HTERT RPE-1 (cell line): ENCODE data around the gene SH3BP5L.

Experiments used
- in situ Hi-C: fragments of 300-500 bp; cut with MboI; formaldehyde crosslinking; loops from 4 replicates; pipeline ENCODE4 v1.14.3; 2020; ENCODE audit warnings: low sequenced_read_pairs

SH3BP5L gene

DNA sequence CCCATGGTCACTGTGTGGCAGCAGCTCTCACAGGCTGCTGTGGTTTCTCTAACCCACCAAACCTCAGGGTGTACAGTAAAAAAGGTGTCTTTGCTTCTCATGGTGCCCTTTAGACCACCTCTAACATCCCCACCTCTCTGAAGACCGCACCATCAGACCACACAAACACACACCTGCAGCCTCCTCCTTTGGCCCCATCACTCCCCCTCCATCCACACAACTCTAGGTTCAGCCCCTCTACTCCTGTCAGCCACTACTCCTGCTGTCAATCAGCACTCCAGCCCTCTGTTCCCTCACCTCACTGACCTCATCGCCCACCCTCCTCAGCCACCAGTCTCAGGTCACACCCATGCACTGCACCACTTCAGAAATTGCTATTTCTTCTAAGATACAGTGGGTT is 25.7 kb upstream of the SH3BP5L start:
- in situ Hi-C loops: no loop called here

DNA sequence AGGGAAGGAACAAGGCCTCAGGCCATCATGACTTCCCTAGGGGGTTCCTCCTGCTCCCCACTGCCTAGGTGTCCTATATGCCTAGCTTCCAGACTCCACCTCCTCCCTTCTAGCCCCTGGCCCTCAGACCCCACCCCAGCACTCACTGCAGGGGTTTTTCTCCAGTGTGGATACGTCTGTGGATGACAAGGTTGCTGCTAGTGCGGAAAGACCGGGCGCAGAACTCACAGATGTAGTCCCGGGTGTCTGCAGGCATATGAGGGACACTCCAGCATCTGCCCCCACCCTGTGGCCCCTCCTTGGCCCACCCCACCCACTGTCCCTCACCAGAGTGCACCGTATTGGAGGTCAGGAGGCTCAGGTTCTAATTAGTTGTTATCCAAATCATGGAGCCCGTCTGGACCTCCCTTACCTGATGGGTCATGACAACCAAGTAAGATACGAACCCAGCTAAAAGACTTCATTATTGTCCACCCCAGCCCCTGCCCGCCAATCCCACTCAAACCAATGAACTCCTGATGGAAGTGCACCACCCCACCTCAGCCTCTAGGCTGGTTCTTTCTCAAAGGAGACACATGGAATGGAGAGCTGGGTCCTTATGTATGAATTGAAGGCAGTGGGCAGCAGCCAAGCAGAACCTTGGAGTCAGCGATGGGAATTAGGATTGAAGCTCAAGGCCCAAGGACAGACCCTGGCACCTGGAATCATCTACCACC is 25.0 kb upstream of the SH3BP5L start:
- in situ Hi-C loops: no loop called here

- in situ Hi-C loops: no loop called here
Observed at GRCh38 chr1:248850124-248850523, 24.4 kb upstream of the SH3BP5L start.

DNA sequence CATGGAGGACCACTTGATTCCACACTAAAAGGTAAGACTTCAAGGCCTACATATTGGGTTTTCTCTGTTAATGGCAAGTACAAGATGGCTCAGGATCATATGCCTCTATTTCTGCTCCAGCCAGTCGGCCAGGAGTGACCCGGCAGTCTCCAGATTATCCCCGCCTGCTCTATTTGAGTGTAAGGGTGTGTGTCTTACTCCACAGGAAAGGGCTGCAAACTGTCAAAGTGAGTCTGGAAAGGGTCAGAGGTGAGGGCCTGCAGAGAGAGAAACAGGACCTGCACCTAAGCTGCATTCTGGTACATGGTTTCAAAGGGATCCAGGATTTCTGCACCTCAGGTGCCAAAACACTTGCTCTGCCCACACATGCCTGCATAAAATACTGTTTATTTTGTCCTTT is 23.9 kb upstream of the SH3BP5L start:
- in situ Hi-C loops: no loop called here

GRCh38 chr1:248849152-248849551 is 23.4 kb upstream of the SH3BP5L start:
- in situ Hi-C loops: no loop called here

DNA sequence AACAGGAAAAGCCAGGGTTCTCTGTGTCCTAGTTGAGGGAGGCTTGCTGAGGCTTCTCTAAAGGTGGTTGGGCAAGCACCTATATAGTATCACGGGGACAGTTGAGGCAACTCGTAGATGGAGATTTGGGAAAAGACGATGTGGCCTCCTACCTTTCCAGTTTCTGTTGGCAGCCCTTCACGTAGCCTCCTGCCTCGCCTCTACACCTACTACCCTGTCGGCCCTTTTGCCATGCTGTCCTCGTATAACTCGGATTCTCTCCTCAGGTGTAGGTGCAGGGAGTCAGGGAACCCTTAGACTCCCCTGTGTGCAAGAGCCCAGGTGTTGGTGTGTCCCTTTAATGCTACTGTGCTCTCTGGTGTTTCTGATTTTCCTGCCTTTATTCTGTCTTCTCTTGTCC is 22.9 kb upstream of the SH3BP5L start:
- in situ Hi-C loops: no loop called here

- in situ Hi-C loops: no loop called here
Observed at GRCh38 chr1:248847956-248848561, 22.3 kb upstream of the SH3BP5L start.

DNA sequence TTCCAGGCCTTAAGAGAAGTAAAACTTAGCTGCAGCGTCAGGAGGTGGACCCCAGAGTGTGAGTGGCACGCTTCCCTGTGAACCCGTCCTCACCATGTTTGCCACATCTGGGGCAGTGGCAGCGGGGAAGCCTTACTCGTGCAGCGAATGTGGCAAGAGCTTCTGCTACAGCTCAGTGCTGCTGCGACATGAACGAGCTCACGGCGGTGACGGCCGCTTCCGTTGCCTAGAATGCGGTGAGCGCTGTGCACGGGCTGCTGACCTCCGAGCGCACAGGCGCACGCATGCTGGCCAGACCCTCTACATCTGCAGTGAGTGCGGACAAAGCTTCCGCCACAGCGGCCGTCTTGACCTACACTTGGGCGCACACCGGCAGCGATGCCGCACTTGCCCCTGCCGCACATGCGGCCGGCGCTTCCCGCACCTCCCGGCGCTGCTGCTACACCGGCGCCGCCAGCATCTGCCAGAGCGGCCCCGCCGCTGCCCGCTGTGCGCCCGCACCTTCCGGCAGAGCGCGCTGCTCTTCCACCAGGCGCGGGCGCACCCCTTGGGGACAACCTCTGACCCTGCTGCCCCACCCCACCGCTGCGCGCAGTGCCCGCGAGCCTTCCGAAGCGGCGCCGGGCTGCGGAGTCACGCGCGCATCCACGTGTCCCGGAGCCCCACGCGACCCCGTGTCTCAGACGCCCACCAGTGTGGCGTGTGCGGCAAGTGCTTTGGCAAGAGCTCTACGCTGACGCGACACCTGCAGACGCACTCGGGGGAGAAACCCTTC is 21.7 kb upstream of the SH3BP5L start:
- in situ Hi-C loops: no loop called here

GRCh38 chr1:248844526-248844925 is 18.8 kb upstream of the SH3BP5L start:
- in situ Hi-C loops: no loop called here

GRCh38 chr1:248843687-248844086 is 18.0 kb upstream of the SH3BP5L start:
- in situ Hi-C loops: no loop called here

DNA sequence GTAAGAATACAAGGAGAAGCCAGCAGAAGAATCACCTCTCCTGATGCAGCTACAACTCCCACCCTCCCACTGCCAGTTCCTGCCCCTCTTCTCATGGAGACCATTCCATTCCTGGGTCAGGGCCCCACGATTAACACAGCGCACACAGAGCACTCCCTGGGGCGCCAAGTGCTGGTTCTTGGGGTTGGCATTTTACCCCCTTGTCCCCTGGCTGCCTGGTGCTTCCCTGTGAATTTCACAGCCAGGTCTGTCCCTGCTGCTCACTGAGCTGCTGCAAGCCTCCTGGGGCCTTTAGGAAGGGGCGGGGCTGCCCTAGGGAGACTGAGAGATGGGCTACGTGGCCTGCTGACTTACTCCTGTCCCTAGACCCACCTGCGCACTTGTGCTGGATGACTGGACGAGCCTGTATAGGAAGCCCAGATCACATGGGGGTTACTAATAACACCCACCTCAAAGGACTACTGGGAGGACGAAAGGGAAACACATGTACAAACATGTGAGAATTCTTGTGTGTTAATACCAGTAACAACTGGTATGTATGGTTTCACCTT is 17.1 kb upstream of the SH3BP5L start:
- in situ Hi-C loops: no loop called here

DNA sequence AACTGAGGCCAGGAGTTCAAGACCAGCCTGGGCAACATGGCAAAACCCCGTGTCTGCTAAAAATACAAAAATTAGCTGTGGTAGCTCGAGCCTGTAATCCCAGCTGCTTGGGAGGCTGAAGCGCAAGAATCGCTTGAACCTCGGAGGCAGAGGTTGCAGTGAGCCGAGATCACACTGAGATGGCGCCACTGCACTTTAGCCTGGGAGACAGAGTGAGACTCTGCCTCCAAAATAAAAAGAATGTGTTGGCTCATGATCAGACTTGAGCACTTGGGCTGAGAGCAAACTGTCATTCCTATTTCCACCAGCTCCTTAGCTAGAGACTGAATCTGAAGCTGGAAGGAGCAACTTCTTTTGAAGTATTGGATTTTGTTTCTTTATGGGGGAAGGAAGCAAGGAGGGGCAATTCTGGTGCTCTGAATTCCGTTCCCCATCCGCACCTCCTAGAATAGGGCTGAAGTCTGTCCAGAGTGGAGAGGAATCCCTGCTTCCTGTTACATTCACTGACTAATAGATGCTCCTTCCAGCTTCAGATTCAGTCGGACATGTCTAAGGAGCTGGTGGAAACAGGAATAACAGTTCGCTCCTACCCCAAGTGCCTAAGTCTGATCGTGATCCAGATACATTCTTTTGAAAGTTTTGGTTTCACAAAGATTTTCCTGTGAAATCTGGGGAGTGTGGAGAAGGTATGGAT is 16.1 kb upstream of the SH3BP5L start:
- in situ Hi-C loops: no loop called here

- in situ Hi-C loops: no loop called here
Observed at GRCh38 chr1:248840946-248841345, 15.2 kb upstream of the SH3BP5L start.

GRCh38 chr1:248839168-248839555 is 13.4 kb upstream of the SH3BP5L start:
- in situ Hi-C loops: no loop called here

DNA sequence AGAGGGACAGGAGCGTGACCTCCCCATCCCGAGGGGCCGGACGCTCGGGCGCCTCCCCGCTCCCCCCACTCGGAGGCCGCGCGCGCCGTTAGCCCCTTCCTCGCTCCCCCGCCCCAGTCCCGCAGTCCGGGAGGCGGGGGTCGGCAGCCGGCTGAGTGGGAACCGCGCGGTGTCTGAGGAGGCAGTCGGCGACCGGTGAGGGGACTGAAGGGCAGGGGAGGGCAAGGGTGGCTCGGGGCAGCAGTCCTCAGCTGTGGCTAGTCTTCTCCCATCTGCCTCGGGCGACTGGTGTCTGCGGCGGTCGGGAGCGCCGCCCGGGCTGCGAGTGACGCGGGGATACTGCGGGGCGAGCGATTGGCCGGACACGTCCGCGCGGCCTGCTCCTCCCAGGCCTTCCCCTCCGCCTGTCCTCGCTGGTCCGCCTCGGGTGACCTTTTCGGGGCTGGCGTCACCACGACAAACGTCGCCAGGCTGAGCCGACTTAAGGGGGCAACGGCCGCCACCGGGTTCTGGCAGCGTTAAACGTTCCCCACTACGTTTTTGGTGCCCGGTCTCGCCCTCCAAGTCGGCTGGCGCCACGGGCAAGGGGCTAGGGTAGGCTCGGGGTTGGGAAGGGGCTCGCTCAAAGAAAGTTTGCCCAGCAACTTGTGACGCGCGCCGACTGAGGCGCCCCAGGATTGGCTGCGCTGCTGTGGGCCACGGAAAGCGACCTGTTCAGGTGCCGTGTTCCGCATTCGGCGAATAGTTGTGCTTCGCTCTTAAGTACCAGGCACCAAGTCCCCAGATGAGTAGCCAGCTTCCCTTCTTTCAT is 12.8 kb upstream of the SH3BP5L start:
- in situ Hi-C loops: no loop called here

DNA sequence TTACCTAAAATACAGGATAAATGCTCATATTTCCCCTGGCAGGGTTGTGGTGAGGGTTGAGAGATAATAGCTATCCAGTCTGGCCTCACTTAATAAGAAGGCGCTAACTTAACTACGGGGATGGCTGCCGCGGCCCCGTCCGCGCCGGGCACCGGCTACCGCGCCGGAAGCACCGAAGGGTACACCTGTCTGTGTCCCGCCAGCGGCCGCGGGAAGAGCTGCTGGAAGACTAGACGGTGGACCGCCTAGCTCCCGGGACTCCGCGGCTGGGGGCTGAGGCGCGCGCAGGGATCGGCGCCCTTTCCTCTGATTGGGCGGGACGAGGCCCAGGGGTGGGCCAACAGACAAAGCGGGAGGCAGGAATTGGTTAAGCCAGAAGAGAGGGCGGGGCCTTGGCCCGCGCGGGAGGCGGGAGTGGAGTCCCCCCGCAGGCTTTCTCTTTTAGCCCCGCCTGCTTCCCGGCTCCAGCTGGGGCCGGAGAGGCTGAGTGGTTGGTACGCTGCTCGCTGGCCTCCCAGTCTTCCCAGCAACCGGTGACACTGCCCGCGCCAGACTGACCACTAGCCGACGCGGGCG is 12.2 kb upstream of the SH3BP5L start, which contains the start of gene ZNF672:
TSS of gene ZNF672 (plus strand) at position 444 of the 576 bp plus-strand sequence. CDS start 9,051 bp downstream, outside the sequence.
- in situ Hi-C loops: no loop called here

GRCh38 chr1:248837045-248837780 is 11.5 kb upstream of the SH3BP5L start:
- in situ Hi-C loops: no loop called here

- in situ Hi-C loops: no loop called here
Observed at GRCh38 chr1:248834343-248834940, 8.7 kb upstream of the SH3BP5L start.

GRCh38 chr1:248831842-248832241 is 6.1 kb upstream of the SH3BP5L start:
- in situ Hi-C loops: no loop called here
